Glutamatergic neuron (in vitro differentiated cells): ENCODE measurements around the gene ADAMTS8. TPM values are rescaled to one million over a fixed set of nuclear protein-coding genes. Genes with fewer than 3 reads are reported as not detected.

Source experiments
- DNase-seq: peaks from one replicate; pipeline ENCODE4 v3.0.0; 2022
- H3K27ac Mint-ChIP-seq: one replicate; pipeline ENCODE4 v1.8.0; 2020; ENCODE audit warnings: mild to moderate bottlenecking, mixed read lengths, inconsistent platforms; ENCODE audit not compliant: unreplicated experiment
- H3K27me3 Mint-ChIP-seq: one replicate; pipeline ENCODE4 v1.8.0; 2020; ENCODE audit warnings: mild to moderate bottlenecking, moderate library complexity, mixed read lengths, inconsistent platforms; ENCODE audit not compliant: unreplicated experiment
- H3K36me3 Mint-ChIP-seq: one replicate; pipeline ENCODE4 v1.8.0; 2020; ENCODE audit warnings: mild to moderate bottlenecking, mixed read lengths, inconsistent platforms; ENCODE audit not compliant: unreplicated experiment
- H3K4me1 Mint-ChIP-seq: one replicate; pipeline ENCODE4 v1.8.0; 2020; ENCODE audit warnings: mild to moderate bottlenecking, low read depth, mixed read lengths, inconsistent platforms; ENCODE audit not compliant: unreplicated experiment
- H3K4me3 Mint-ChIP-seq: one replicate; pipeline ENCODE4 v1.8.0; 2020; ENCODE audit warnings: mild to moderate bottlenecking, mixed read lengths, inconsistent platforms; ENCODE audit not compliant: unreplicated experiment
- H3K9me3 Mint-ChIP-seq: one replicate; pipeline ENCODE4 v1.8.0; 2020; ENCODE audit warnings: mild to moderate bottlenecking, moderate library complexity, mixed read lengths, inconsistent platforms; ENCODE audit not compliant: unreplicated experiment
- CTCF ChIP-seq: fragments of 200-600 bp; sonication (generic); IDR thresholded peaks from one replicate; pipeline ENCODE4 v1.5.0; 2021; ENCODE audit not compliant: partially characterized antibody, unreplicated experiment
- total RNA-seq: library from RNA; stranded (reverse); fragmentation: NEBNext Ultra II Directional; extraction: Animal tissue kit (Norgen Biotek cat#: 25700); gene quantifications from one replicate; pipeline ENCODE4 v1.2.1, GENCODE V29; 2021; ENCODE audit not compliant: unreplicated experiment

Gene ADAMTS8
- total RNA-seq, 1 donor from 2014 or later, result 0.32 TPM

GRCh38 chr11:130421199-130421585 is 7.2 kb downstream of the ADAMTS8 start:
- Mint-ChIP-seq H3K4me1 (peaks cover 2% of the 10 kb centered on the region), H3K27me3 (no peaks in the 10 kb centered on the region), H3K4me3 (no peak overlapping the region), H3K36me3 (peaks cover 4% of the 10 kb centered on the region), H3K9me3 (peaks cover 2% of the 10 kb centered on the region), H3K27ac (no peak overlapping the region)
- no peak for DNase-seq
- no peak for TF ChIP-seq CTCF

- H3K27me3 Mint-ChIP-seq, result no peaks in the 10 kb centered on the region
- peaks cover 4% of the 10 kb centered on the region for H3K36me3 Mint-ChIP-seq
- peaks cover 2% of the 10 kb centered on the region for H3K4me1 Mint-ChIP-seq
- no peak overlapping the region for H3K4me3 Mint-ChIP-seq
- no peak for TF ChIP-seq CTCF
- DNase-seq, result no peak
- no peak overlapping the region for H3K27ac Mint-ChIP-seq
- peaks cover 2% of the 10 kb centered on the region for H3K9me3 Mint-ChIP-seq
These were observed 7.8 kb downstream of the ADAMTS8 start for GRCh38 chr11:130420478-130421198.

GRCh38 chr11:130418756-130419155 is 9.7 kb downstream of the ADAMTS8 start:
- no peak for DNase-seq
- H3K9me3 Mint-ChIP-seq, result peaks cover 2% of the 10 kb centered on the region
- H3K27me3 Mint-ChIP-seq, result no peaks in the 10 kb centered on the region
- H3K36me3 Mint-ChIP-seq, result peaks cover 4% of the 10 kb centered on the region
- H3K4me3 Mint-ChIP-seq, result no peak overlapping the region
- no peak for TF ChIP-seq CTCF
- peaks cover 2% of the 10 kb centered on the region for H3K4me1 Mint-ChIP-seq
- no peak overlapping the region for H3K27ac Mint-ChIP-seq

- no peaks in the 10 kb centered on the region for H3K27me3 Mint-ChIP-seq
- H3K27ac Mint-ChIP-seq, result no peak overlapping the region
- no peak for DNase-seq
- no peak overlapping the region for H3K4me3 Mint-ChIP-seq
- H3K4me1 Mint-ChIP-seq, result peaks cover 2% of the 10 kb centered on the region
- TF ChIP-seq CTCF, result no peak
- peaks cover 4% of the 10 kb centered on the region for H3K36me3 Mint-ChIP-seq
- peaks cover 2% of the 10 kb centered on the region for H3K9me3 Mint-ChIP-seq
These were observed 10.2 kb downstream of the ADAMTS8 start for GRCh38 chr11:130418210-130418609.

- peaks cover 2% of the 10 kb centered on the region for H3K4me1 Mint-ChIP-seq
- no peak for TF ChIP-seq CTCF
- no peak overlapping the region for H3K27ac Mint-ChIP-seq
- DNase-seq, result no peak
- peaks cover 4% of the 10 kb centered on the region for H3K36me3 Mint-ChIP-seq
- peaks cover 2% of the 10 kb centered on the region for H3K9me3 Mint-ChIP-seq
- H3K4me3 Mint-ChIP-seq, result no peak overlapping the region
- no peaks in the 10 kb centered on the region for H3K27me3 Mint-ChIP-seq
These were observed 11.5 kb downstream of the ADAMTS8 start for GRCh38 chr11:130416906-130417305.
